ENCODE results near the gene TMEM151A.

DNA sequence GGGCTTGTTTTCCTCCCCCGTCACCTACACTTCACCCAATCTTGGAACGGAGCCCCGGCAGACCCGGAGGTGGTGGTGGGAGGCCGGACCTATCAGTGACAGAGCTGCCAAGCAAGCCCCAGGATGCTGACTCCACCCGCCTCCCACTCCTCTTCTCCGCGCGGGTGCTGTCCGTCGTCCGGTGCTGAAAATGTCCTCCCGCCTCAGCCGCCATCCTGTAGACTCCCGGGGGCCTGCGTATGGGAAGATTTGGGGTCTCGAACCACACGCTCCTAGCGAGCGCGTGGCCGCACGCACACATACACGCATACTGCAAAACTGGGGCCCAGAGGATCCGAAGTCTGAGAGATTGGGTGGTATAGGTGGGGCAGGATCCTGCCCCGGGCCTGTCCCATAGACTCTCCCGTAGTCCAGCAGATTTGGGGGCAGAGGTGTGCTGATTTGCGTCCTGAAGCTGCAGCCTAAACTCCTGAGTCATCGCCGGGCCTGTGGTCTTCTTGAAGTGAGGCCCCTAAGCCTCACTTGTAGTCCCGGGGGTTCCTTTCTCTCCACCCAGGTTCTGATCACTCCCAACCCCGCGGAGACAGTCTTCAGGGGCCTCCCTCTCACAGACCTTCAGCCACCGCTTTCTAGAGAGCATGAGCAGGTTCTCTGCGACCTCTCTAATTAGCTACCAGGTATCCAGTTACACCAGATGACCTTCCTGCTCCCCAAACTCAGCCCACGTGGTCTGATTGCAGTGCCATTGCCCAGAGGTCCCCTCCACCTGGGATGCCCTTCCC is 2.0 kb upstream of the TMEM151A start:
- TF ChIP-seq, protein P1, sequence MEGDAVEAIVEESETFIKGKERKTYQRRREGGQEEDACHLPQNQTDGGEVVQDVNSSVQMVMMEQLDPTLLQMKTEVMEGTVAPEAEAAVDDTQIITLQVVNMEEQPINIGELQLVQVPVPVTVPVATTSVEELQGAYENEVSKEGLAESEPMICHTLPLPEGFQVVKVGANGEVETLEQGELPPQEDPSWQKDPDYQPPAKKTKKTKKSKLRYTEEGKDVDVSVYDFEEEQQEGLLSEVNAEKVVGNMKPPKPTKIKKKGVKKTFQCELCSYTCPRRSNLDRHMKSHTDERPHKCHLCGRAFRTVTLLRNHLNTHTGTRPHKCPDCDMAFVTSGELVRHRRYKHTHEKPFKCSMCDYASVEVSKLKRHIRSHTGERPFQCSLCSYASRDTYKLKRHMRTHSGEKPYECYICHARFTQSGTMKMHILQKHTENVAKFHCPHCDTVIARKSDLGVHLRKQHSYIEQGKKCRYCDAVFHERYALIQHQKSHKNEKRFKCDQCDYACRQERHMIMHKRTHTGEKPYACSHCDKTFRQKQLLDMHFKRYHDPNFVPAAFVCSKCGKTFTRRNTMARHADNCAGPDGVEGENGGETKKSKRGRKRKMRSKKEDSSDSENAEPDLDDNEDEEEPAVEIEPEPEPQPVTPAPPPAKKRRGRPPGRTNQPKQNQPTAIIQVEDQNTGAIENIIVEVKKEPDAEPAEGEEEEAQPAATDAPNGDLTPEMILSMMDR (IDR thresholded peaks at IDR 0.05), result no peak
- no peak for TF ChIP-seq POLR2AphosphoS5 (IDR thresholded peaks at IDR 0.05)
